DMS 273 treated with DMSO at 0.1 percent for 48 hours (cell line): ENCODE data around the gene ENOPH1.

Experiments
- DNase-seq: peaks from one replicate; lab custom pipeline; 2025; lab: John Stamatoyannopoulos, UW

Gene ENOPH1

DNA sequence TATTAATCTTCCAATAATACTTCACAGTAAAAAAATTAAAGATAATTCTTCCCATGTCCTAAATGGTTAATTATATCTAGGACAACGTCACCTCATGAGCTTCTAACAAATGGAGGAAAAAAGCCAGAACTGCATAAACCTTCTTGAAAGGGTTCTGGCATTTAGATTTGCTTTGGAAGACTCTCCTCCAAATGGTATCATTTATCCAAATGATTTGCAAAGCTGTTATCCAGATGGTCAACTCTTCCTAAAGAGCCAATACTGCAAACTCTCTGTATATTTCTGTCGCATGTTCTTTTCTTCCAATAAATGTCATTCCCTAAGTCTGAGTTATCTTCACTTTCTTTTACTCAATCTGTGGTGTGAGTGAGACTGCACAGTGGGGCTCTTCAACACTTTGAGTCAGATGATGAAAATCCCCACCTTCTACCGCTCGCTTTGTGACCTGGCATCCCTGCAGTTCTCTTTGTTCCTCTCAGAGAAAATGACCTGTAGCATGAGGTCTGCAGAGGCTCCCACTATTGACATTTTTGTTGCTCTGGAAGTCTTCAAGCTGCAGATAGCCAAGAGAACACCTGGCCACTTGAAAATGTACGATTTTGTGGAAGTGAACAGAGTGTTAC lies 78.5 kb downstream of the ENOPH1 start:
- no peak for DNase-seq

DNA sequence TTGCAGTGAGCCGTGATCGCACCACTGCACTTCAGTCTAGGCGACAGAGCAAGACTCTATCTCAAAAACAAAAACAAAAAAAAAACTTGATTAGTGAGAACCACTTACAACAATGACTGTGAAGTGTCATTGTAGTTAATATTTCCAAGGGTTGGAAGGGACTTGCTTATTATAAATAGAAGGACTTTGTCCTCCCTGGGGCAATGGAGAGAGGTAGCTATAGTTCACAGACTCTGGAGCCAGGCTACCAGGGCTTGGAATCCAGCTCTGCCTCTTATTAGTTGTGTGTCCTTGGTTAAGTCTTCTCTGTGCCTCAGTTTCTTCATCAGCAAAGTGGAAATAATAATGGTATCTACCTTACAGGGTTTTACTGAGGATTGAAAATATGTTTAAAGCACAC lies 79.8 kb downstream of the ENOPH1 start:
- DNase-seq: no peak
